Measurements from ENCODE around the gene CEMIP. TPM values are rescaled to one million over a fixed set of nuclear protein-coding genes. Genes with fewer than 3 reads are reported as not detected.

The CEMIP gene
- total and polyA plus RNA-seq, 2 of the 13 experiments (the other 11 are each of a cell fraction or from before 2014, with no cell fraction given): 4.3 to 28.5 TPM

- TF ChIP-seq ZNF282 (IDR thresholded peaks at IDR 0.05; ENCODE audit: partially characterized antibody) (no peak), ZNF720 (CRISPR knock-in tag; IDR thresholded peaks at IDR 0.05) (0 out of 2 replicates have a peak, but pooled peaks have one; percentile 44), GTF3A (CRISPR knock-in tag; conservative IDR thresholded peaks at IDR 0.05) (no peak), GZF1 (CRISPR knock-in tag; IDR thresholded peaks at IDR 0.05) (peak; percentile 74; the same call in 1 of the 2 replicates), DNMT1 (CRISPR knock-in tag; IDR thresholded peaks at IDR 0.05) (no peak), PBX2 (CRISPR knock-in tag; IDR thresholded peaks at IDR 0.05) (no peak), HMG20B (CRISPR knock-in tag; conservative IDR thresholded peaks at IDR 0.05) (peak; percentile 87), MBD4 (IDR thresholded peaks at IDR 0.05; ENCODE audit: borderline replicate concordance, low read length) (no peak), KLF6 (CRISPR knock-in tag; IDR thresholded peaks at IDR 0.05) (peak; percentile 98), PHF21A (CRISPR knock-in tag; IDR thresholded peaks at IDR 0.05) (no peak), PRDM4 (CRISPR knock-in tag; IDR thresholded peaks at IDR 0.05; ENCODE audit: borderline replicate concordance) (no peak; the same call in 1 of the 2 replicates), ATF6 (CRISPR knock-in tag; conservative IDR thresholded peaks at IDR 0.05) (no peak)
- TF ChIP-seq, protein P1, sequence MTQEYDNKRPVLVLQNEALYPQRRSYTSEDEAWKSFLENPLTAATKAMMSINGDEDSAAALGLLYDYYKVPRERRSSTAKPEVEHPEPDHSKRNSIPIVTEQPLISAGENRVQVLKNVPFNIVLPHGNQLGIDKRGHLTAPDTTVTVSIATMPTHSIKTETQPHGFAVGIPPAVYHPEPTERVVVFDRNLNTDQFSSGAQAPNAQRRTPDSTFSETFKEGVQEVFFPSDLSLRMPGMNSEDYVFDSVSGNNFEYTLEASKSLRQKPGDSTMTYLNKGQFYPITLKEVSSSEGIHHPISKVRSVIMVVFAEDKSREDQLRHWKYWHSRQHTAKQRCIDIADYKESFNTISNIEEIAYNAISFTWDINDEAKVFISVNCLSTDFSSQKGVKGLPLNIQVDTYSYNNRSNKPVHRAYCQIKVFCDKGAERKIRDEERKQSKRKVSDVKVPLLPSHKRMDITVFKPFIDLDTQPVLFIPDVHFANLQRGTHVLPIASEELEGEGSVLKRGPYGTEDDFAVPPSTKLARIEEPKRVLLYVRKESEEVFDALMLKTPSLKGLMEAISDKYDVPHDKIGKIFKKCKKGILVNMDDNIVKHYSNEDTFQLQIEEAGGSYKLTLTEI (CRISPR knock-in tag; conservative IDR thresholded peaks at IDR 0.05): no peak
- TF ChIP-seq, protein P2, sequence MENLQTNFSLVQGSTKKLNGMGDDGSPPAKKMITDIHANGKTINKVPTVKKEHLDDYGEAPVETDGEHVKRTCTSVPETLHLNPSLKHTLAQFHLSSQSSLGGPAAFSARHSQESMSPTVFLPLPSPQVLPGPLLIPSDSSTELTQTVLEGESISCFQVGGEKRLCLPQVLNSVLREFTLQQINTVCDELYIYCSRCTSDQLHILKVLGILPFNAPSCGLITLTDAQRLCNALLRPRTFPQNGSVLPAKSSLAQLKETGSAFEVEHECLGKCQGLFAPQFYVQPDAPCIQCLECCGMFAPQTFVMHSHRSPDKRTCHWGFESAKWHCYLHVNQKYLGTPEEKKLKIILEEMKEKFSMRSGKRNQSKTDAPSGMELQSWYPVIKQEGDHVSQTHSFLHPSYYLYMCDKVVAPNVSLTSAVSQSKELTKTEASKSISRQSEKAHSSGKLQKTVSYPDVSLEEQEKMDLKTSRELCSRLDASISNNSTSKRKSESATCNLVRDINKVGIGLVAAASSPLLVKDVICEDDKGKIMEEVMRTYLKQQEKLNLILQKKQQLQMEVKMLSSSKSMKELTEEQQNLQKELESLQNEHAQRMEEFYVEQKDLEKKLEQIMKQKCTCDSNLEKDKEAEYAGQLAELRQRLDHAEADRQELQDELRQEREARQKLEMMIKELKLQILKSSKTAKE (CRISPR knock-in tag; IDR thresholded peaks at IDR 0.05; ENCODE audit: borderline replicate concordance): no peak
- TF ChIP-seq, protein P3, sequence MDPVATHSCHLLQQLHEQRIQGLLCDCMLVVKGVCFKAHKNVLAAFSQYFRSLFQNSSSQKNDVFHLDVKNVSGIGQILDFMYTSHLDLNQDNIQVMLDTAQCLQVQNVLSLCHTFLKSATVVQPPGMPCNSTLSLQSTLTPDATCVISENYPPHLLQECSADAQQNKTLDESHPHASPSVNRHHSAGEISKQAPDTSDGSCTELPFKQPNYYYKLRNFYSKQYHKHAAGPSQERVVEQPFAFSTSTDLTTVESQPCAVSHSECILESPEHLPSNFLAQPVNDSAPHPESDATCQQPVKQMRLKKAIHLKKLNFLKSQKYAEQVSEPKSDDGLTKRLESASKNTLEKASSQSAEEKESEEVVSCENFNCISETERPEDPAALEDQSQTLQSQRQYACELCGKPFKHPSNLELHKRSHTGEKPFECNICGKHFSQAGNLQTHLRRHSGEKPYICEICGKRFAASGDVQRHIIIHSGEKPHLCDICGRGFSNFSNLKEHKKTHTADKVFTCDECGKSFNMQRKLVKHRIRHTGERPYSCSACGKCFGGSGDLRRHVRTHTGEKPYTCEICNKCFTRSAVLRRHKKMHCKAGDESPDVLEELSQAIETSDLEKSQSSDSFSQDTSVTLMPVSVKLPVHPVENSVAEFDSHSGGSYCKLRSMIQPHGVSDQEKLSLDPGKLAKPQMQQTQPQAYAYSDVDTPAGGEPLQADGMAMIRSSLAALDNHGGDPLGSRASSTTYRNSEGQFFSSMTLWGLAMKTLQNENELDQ (CRISPR knock-in tag; IDR thresholded peaks at IDR 0.05; ENCODE audit: borderline replicate concordance): peak; percentile 93
Measured at GRCh38 chr15:80780416-80781221, 1.4 kb downstream of the CEMIP start (continued).
